Astrocyte (in vitro differentiated cells and primary cell): ENCODE measurements around the gene BRWD1. TPM values are rescaled to one million over a fixed set of nuclear protein-coding genes. Genes with fewer than 3 reads are reported as not detected.

ENCODE experiments used
- DNase-seq: peaks from one replicate; pipeline ENCODE4 v3.0.0-alpha.2; 2010; ENCODE audit warnings: low read depth
- FAIRE-seq: peaks from 2 replicates; lab custom pipeline; 2011; peaks lifted over from hg19 to GRCh38; lab: Jason Lieb, UNC
- H2AFZ ChIP-seq: 2 replicates; pipeline ENCODE4 v1.6.0; 2012; ENCODE audit warnings: low read depth, low read length, inconsistent platforms
- H3K27ac ChIP-seq: 2 replicates; pipeline ENCODE4 v1.5.1; 2011; ENCODE audit warnings: low read depth, low read length, inconsistent platforms
- H3K27me3 ChIP-seq: 2 replicates; pipeline ENCODE4 v1.6.0; 2011; ENCODE audit warnings: low read length, inconsistent platforms; ENCODE audit not compliant: insufficient read depth
- H3K36me3 ChIP-seq: 2 replicates; pipeline ENCODE4 v1.5.1; 2011; ENCODE audit warnings: low read length, inconsistent platforms; ENCODE audit not compliant: insufficient read depth
- H3K4me1 ChIP-seq: 2 replicates; pipeline ENCODE4 v1.5.1; 2011; ENCODE audit warnings: low read length, inconsistent platforms; ENCODE audit not compliant: insufficient read depth
- H3K4me2 ChIP-seq: 2 replicates; pipeline ENCODE4 v1.6.0; 2012; ENCODE audit warnings: low read length, inconsistent platforms
- H3K4me3 ChIP-seq: 2 replicates; pipeline ENCODE4 v1.5.1; 2011; ENCODE audit warnings: low read depth, mild to moderate bottlenecking, low read length, inconsistent platforms; ENCODE audit not compliant: insufficient read depth
- H3K79me2 ChIP-seq: 2 replicates; pipeline ENCODE4 v1.6.0; 2012; ENCODE audit warnings: mild to moderate bottlenecking, low read length, inconsistent platforms; ENCODE audit not compliant: insufficient read depth
- H3K9ac ChIP-seq: 2 replicates; pipeline ENCODE4 v1.6.0; 2012; ENCODE audit warnings: mild to moderate bottlenecking, low read length, inconsistent platforms
- H3K9me3 ChIP-seq: 2 replicates; pipeline ENCODE4 v1.5.1; 2012; ENCODE audit warnings: low read depth, mild to moderate bottlenecking, low read length, inconsistent platforms; ENCODE audit not compliant: insufficient read depth
- H4K20me1 ChIP-seq: 2 replicates; pipeline ENCODE4 v1.6.0; 2012; ENCODE audit warnings: low read length, inconsistent platforms; ENCODE audit not compliant: insufficient read depth
- H3K27ac Mint-ChIP-seq: one replicate; pipeline ENCODE4 v1.8.0; 2021; ENCODE audit warnings: mild to moderate bottlenecking, mixed read lengths; ENCODE audit not compliant: unreplicated experiment
- H3K27me3 Mint-ChIP-seq: one replicate; pipeline ENCODE4 v1.8.0; 2021; ENCODE audit warnings: low read depth, mixed read lengths; ENCODE audit not compliant: unreplicated experiment
- H3K36me3 Mint-ChIP-seq: one replicate; pipeline ENCODE4 v1.8.0; 2021; ENCODE audit warnings: low read depth, mixed read lengths; ENCODE audit not compliant: unreplicated experiment
- H3K4me1 Mint-ChIP-seq: one replicate; pipeline ENCODE4 v1.8.0; 2021; ENCODE audit warnings: low read depth, mixed read lengths; ENCODE audit not compliant: unreplicated experiment
- H3K4me3 Mint-ChIP-seq: one replicate; pipeline ENCODE4 v1.8.0; 2021; ENCODE audit warnings: mild to moderate bottlenecking, moderate library complexity, mixed read lengths; ENCODE audit not compliant: unreplicated experiment
- H3K9me3 Mint-ChIP-seq: one replicate; pipeline ENCODE4 v1.8.0; 2021; ENCODE audit warnings: mild to moderate bottlenecking, mixed read lengths; ENCODE audit not compliant: unreplicated experiment
- EZH2 ChIP-seq: IDR thresholded peaks from 2 replicates; pipeline ENCODE4 v1.6.1; 2012; ENCODE audit warnings: mild to moderate bottlenecking, low read length, inconsistent platforms; ENCODE audit not compliant: insufficient read depth
- total RNA-seq: library from RNA; stranded (reverse); gene quantifications from 2 replicates; pipeline ENCODE4 v1.2.1, GENCODE V29; 2021
- TF ChIP-seq, protein P1 (sequence below): IDR thresholded peaks from 2 replicates; pipeline ENCODE4 v1.5.1; 2011; ENCODE audit warnings: low read depth, mild to moderate bottlenecking, inconsistent platforms, low read length, moderate library complexity; ENCODE audit not compliant: insufficient read depth

Gene BRWD1
- total RNA-seq, 1 donor from 2014 or later, result 28.1 TPM

DNA sequence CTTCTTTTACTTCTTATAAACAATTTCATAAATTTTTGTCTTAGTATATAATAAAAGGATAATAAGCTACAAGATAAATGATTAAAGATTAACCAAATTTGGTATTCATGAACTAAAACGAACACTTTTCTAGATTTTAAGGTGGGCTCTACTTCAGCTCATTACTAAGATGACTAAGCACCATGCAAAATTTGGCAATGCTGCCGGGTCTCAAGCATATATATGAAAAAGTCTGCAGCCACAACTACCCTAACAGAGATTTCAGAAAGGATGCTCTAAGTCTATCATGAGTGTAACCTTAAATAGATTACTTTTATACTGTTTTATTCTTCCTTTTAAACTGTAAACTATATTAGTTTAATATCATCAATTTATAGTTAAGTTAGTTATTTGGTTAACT, 47.8 kb downstream of the BRWD1 start:
- Histone ChIP-seq H3K4me2 (no peak overlapping the region), H3K36me3 (peaks cover 53% of the 10 kb centered on the region), H3K4me3 (no peak overlapping the region), H3K9me3 (no peaks in the 10 kb centered on the region), H3K9ac (no peak overlapping the region), H3K27ac (no peak overlapping the region), H2AFZ (no peak overlapping the region), H3K4me1 (no peaks in the 10 kb centered on the region), H3K27me3 (no peaks in the 10 kb centered on the region), H3K79me2 (peaks cover 6% of the 10 kb centered on the region), H4K20me1 (peaks cover 11% of the 10 kb centered on the region)
- no peak for TF ChIP-seq EZH2
- TF ChIP-seq, protein P1, sequence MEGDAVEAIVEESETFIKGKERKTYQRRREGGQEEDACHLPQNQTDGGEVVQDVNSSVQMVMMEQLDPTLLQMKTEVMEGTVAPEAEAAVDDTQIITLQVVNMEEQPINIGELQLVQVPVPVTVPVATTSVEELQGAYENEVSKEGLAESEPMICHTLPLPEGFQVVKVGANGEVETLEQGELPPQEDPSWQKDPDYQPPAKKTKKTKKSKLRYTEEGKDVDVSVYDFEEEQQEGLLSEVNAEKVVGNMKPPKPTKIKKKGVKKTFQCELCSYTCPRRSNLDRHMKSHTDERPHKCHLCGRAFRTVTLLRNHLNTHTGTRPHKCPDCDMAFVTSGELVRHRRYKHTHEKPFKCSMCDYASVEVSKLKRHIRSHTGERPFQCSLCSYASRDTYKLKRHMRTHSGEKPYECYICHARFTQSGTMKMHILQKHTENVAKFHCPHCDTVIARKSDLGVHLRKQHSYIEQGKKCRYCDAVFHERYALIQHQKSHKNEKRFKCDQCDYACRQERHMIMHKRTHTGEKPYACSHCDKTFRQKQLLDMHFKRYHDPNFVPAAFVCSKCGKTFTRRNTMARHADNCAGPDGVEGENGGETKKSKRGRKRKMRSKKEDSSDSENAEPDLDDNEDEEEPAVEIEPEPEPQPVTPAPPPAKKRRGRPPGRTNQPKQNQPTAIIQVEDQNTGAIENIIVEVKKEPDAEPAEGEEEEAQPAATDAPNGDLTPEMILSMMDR, result no peak
- Mint-ChIP-seq H3K9me3 (no peaks in the 10 kb centered on the region), H3K4me1 (no peaks in the 10 kb centered on the region), H3K4me3 (no peak overlapping the region), H3K36me3 (peaks cover 22% of the 10 kb centered on the region), H3K27me3 (no peaks in the 10 kb centered on the region), H3K27ac (no peak overlapping the region)
- FAIRE-seq (no peak), DNase-seq (no peak)

DNA sequence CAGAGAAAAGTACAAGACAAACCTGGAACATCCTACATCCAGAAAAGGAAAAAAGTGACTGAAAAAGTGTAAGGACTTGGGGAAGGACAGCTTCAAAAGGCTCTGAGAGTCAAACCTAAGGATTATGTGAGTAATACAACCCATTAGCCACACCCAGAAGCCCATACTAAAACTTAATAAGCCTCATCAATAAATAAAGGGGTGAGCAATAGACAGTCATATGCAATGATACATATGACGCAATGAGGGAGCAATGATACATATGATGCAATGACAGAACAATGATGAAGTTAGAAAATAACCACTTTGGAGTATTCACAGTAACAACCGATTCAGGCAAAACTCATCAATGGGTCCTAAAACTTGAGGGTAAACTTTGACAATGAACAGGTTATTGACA, 50.1 kb downstream of the BRWD1 start:
- Histone ChIP-seq H3K4me2 (no peak overlapping the region), H3K27ac (no peak overlapping the region), H4K20me1 (peaks cover 21% of the 10 kb centered on the region), H3K9me3 (no peaks in the 10 kb centered on the region), H3K79me2 (peaks cover 14% of the 10 kb centered on the region), H3K27me3 (no peaks in the 10 kb centered on the region), H3K4me1 (no peaks in the 10 kb centered on the region), H3K4me3 (no peak overlapping the region), H2AFZ (no peak overlapping the region), H3K36me3 (peaks cover 45% of the 10 kb centered on the region), H3K9ac (no peak overlapping the region)
- peak overlapping the region; percentile 48 for H3K27ac Mint-ChIP-seq
- peaks cover 25% of the 10 kb centered on the region for H3K36me3 Mint-ChIP-seq
- H3K9me3 Mint-ChIP-seq, result no peaks in the 10 kb centered on the region
- no peaks in the 10 kb centered on the region for H3K27me3 Mint-ChIP-seq
- H3K4me3 Mint-ChIP-seq, result no peak overlapping the region
- no peaks in the 10 kb centered on the region for H3K4me1 Mint-ChIP-seq
- FAIRE-seq, result no peak
- TF ChIP-seq EZH2, result no peak
- TF ChIP-seq, protein P1, result no peak
- DNase-seq, result no peak

DNA sequence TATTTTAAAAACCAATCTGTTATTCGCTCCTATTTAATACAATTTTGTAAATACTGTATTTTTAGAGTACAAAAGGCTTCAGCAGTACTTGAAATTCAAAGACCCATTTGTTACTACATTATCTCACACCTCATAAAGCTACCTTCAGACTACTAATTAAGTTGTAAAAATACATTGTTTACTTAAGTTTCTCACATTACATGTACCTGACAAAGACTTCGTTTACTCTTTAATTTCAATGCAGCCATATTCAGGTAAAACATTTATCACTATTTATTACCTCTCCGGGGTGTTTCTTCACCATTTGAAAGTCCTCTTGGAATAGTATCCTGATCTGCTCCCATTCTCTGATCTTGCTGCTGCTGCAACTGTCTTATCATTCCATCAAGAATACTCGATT, 55.2 kb downstream of the BRWD1 start:
- no peak overlapping the region for H2AFZ ChIP-seq
- H3K4me3 Mint-ChIP-seq, result no peak overlapping the region
- H3K36me3 Mint-ChIP-seq, result peaks cover 17% of the 10 kb centered on the region
- peaks cover 26% of the 10 kb centered on the region for H3K36me3 ChIP-seq
- H3K4me3 ChIP-seq, result no peak overlapping the region
- no peaks in the 10 kb centered on the region for H3K9me3 ChIP-seq
- no peak overlapping the region for H3K9ac ChIP-seq
- FAIRE-seq (no peak), DNase-seq (no peak)
- no peak for TF ChIP-seq EZH2
- H3K79me2 ChIP-seq, result peaks cover 18% of the 10 kb centered on the region
- H3K4me1 ChIP-seq, result no peaks in the 10 kb centered on the region
- no peaks in the 10 kb centered on the region for H3K27me3 Mint-ChIP-seq
- H3K4me2 ChIP-seq, result no peak overlapping the region
- H3K27ac Mint-ChIP-seq, result no peak overlapping the region
- peaks cover 5% of the 10 kb centered on the region for H3K4me1 Mint-ChIP-seq
- H3K9me3 Mint-ChIP-seq, result no peaks in the 10 kb centered on the region
- peaks cover 20% of the 10 kb centered on the region for H4K20me1 ChIP-seq
- no peaks in the 10 kb centered on the region for H3K27me3 ChIP-seq
- H3K27ac ChIP-seq, result no peak overlapping the region
